Measurements from ENCODE around the gene HNRNPK.
"Not testable (repeated sequence)": the region's sequence is repeated elsewhere in the genome, so short reads cannot be mapped to it uniquely, and the experiment has no call there.

HNRNPK gene

DNA sequence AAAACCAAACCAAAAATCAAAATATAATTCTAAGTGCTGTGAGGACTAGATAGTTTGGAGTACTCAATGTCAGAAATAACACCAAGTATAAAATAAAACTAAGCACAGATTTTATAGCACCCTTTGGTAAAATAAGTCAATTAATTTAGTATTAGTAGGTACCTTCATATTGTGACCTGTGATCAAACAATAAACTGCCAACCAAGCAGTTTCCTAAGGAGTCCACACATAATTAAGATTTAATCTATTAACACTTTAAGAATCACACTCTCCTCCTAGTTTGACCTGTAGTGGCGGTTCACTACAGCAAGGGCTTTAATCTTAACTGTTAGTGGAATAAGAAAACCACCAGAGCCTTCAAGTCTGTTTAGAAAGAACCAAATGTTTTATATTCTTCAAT lies 2.8 kb downstream of the HNRNPK start:
- no peak for DNase-seq (ENCODE audit: low read depth in 1 of 2, low spot score in 1 of 2)

DNA sequence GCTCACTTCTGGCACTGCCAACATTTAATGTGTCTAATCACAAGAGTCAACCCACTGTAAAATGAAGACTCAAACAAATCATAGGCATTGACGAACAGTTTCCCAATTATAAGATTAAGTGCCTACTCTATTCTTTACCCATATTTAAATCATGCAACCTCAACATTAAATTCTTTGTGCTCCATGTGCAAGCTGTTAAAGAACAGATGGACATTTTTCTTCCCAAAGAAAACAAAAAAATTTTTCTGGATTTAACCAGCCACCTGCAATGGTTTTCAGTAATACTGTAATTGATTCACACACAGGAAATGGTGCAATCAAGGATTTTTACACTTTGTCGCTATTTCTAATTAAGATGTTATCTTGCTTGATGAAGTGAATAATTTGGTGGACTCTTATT lies 3.6 kb downstream of the HNRNPK start:
- no peak for DNase-seq (ENCODE audit: low read depth in 1 of 2, low spot score in 1 of 2)

DNA sequence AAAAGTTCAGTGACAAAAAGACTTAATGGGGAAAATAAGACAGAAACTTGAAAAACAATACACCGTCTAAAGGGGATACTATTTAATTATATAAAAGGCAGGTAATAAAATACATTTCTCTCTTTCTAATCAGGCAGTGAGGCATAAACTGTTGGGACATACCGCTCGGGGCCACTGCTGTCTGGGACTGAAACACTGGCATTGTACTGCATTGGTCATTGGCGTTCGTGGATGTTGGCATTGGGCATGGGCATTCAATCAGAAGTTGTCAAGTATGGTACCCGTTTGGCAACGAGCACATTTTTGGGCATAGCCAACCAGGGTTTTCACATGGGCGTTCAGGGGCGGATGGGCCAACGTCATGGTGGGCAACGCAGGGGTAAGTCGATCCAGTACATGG lies 4.7 kb downstream of the HNRNPK start:
- no peak for DNase-seq (ENCODE audit: low read depth in 1 of 2, low spot score in 1 of 2)

DNA sequence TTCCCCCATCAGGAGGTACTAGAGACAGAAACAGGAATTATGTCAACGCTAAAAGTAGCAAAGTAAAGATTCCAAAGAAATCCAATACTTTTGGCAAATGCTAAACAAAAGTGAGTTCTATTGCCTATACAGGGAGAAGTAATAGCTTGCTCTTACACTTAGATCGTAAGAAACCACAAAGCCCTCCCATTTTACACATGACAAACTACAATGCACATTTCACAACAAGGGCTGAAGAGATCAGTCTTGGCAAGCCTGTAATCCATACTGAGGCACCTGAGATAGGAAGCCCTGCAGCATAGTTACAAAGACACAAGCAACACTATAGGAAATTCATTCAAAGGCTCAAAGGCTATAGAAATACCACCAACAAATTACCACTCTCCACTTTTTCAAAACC lies 7.7 kb downstream of the HNRNPK start:
- DNase-seq (ENCODE audit: low read depth in 1 of 2, low spot score in 1 of 2), result no peak

DNA sequence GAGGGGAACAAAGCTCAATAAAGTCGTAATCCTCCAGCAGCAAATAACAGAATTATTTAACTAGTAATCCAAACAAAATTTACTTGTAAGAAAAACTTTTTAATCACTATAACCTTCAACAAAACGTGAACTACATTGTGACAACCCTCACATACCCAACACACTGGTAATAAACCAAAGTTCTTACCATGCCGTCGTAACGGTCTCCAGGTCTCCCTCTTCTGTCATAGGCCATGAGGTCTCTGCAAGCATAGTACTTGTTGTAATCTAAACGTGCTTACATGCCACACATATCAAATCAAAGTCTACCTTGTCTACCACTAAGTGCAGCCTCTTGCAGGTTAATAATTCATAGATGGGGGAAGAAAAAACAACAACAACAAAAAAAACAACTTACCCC lies 8.5 kb downstream of the HNRNPK start:
- no peak for DNase-seq (ENCODE audit: low read depth in 1 of 2, low spot score in 1 of 2)

DNA sequence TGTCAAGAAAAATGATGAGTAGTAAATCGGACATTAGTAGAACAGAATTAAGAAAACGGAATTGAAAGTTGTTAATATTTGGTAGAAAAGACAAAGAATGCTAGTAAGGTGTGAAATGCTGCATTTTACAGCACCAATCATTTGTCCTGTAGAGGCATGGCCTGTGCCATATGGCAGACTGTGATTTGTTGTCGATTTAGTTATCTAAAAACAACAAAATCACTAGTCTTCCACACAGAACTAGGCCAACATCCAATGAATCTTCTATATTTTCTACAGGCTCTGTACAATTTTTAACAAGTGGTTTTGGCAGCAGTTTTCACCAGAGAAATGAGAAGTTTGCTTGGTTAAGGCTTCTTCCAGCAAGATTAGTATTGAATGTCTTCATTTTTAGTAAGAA lies 10.4 kb downstream of the HNRNPK start:
- DNase-seq (ENCODE audit: low read depth in 1 of 2, low spot score in 1 of 2), result no peak

DNA sequence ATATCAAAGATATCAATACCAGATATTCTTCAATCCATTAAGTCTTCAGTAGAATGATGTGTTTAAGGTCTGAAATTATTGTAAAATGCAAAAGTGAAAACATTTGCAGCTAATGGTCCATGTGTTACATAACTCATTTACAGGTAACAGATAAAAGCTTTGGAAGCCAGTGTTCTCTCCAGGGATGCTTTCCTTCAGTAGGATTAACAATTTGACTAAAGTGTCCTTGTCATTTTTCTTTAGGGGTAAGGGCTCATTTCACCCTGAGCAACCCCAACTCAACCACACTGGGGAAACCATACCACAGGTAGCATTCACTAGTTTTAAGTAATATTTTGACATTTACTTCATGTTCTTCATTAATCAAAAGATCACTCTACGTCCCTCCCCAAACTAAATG lies 12.9 kb downstream of the HNRNPK start:
- no peak for DNase-seq (ENCODE audit: low read depth in 1 of 2, low spot score in 1 of 2)

DNA sequence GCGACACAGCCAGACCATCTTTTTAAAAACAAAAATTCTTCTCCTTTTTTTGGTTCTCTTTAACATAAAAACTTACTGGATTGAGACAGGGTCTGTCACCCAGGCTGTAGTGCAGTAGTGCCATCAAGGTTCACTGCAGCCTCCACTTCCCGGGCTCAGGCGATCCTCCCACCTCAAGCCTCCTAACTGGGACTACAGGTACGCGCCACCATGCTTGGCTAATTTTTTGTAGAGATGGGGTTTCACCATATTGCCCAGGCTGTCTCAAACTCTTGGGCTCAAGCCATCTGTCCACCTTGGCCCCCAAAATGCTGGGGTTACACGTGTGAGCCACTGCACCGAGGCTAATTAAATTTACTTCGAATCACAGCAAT lies 13.8 kb downstream of the HNRNPK start:
- no peak for DNase-seq (ENCODE audit: low read depth in 1 of 2, low spot score in 1 of 2)

DNA sequence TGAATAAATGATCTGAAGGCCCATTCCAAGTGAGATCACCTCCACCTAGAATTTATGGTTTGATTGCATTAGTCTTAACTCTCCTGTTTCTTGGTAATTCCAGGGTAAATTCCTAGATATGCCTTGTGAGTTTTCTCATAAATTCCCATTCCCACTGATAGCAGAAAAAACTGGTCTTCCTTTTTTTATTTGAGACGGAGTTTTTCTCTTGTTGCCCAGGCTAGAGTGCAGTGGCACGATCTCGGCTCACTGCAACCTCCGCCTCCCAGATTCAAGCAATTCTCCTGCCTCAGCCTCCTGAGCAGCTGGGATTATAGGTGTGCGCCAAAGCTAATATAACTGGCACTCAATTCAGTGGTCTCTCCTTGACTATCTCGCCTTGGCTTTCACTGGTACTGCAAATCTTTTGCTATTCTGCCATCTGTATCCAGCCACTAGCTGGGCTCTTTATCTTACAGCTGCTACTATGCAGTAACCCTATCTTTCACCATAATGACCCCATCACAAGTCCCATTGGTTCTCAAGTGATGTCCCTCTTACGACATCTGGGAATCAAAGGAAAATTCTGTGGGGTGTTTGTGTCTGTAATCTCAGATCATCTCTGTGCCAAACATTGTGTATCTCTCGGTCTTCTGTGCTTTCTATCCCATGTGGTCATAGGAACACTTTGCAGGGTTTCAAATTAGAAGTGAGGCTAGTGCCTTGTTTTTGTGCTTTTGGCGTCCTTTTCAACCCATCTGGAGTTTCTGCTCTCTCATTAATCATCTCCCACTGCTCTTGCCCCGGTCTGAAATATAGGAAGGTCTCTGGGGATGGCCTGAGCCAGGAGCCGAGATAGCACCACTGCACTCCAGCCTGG lies 14.4 kb downstream of the HNRNPK start:
- no peak for DNase-seq (ENCODE audit: low read depth in 1 of 2, low spot score in 1 of 2)

DNA sequence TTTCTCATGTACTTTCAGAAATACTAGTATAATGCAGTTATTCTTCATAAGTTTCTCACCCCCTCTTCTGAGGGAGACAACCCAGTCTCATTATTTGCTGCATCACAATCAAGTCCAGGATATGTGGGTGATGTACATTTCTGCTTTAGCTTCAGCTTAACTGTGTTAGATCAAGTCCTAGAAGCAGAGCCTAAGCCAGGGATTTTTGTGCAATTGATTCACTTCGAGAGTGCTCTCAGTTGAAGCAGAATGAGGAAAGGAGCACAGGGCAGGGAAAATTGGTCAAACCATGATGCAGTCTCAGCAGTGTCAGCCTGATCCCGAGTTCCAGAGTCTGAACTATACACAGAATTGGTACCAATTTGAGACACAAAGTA lies 15.1 kb downstream of the HNRNPK start:
- no peak for DNase-seq (ENCODE audit: low read depth in 1 of 2, low spot score in 1 of 2)

DNA sequence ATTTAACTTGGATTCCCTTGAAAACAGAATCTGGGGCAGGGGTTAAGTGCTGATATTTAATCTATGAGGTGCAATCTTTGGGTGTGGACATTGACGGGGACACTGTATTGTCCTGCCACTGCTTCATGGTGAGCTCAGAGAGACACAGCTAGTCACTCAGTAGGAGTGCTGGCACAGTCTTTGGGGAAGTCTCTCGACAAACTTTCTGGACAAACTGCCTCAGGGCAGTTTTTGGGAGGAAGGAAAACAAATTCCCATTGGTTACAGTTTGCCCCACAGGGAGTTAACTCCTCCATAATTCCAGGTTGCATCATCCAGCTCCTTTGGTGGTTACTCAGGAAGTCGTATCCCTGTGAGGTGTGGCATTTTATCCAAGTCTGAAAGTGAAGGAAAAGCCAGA lies 17.9 kb downstream of the HNRNPK start:
- no peak for DNase-seq (ENCODE audit: low read depth in 1 of 2, low spot score in 1 of 2)

DNA sequence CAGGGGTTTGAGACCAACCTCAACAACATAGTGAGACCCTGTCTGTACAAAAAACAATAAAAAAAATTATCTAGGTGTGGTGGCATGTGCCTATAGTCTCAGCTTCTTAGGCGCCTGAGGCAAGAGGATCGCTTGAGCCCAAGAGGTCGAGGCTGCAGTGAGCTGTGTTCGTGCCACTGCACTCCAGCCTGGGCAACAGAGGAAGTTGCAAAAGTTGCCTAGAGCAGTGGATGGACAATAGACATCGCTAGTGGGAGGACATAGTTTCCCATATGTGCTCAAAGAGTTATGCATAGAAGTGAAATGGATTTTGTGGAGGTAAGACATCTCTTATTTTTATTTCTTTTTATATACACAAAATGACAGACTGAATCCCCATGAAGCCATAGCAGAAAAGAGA lies 19.0 kb downstream of the HNRNPK start:
- DNase-seq (ENCODE audit: low read depth in 1 of 2, low spot score in 1 of 2), result no peak

DNA sequence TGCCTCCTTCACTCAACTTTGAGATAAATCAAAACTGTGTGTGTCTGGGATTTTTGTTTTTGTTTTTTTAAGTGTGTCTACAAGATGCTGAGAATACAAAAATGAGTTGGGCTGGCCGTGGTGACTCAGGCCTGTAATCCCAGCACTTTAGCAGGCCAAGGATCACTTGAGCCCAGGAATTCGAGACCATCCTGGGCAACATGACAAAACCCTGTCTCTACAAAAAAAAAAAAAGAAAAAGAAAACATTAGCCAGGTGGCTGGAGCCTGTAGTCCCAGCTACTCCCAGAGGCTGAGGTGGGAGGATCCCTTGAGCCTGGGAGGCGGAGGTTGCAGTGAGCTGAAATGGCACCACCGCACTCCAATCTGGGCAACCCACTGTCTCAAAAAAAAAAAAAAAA lies 21.0 kb downstream of the HNRNPK start:
- no peak for DNase-seq (ENCODE audit: low read depth in 1 of 2, low spot score in 1 of 2)

DNA sequence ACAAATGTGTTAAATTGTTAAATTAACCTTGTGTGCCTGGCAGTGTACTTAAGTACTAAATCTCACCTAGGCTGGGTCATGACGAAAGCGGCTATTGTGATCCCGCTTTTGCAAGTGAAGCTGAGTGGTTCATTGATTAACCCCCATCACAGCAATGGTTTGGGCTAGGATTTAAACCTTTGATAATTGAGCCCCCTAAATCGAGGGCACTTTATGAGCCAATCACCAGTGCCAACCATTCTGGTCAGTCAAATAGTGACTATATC lies 22.8 kb downstream of the HNRNPK start:
- no peak for DNase-seq (ENCODE audit: low read depth in 1 of 2, low spot score in 1 of 2)

DNA sequence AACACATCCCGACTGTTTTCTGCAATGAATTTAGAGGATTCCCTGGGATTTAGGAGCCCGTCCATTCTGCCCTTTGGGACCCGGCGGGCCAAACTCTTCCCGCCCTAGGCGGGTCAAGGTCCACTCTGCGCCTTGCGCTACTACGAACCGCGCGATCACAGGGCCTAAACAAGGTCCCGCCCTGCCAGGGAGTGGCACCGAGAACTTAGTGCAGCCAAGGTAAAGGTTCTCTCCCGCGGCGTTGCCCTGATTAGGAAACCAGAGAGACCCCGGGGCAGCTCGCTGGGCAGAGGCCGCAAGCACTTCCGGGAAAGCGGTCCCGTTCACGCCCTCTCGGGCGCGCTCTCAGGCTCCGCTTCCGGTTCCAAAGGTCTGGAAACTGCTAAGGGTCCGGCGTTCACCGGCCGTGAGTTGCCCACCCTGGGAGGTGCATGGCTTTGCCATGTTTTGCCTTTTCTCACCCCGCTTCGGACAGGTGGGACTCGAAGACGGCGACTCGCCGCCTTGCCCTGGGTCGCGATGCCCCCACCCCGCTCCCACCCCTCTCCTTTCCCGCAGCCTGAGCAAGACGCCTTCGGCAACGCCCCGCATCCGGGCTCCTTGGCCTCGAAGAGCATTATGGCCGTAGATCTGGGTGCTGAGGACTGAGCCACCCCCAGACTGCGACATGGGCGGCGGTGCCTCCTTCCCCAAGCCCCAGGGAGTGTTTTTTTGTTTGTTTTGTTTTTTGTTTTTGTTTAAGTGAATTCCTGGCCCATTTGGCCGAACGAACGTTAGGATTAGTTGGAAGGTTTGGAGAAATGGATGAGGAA lies 23.4 kb downstream of the HNRNPK start:
- DNase-seq (ENCODE audit: low read depth in 1 of 2, low spot score in 1 of 2), result peak; percentile 17 to 38

DNA sequence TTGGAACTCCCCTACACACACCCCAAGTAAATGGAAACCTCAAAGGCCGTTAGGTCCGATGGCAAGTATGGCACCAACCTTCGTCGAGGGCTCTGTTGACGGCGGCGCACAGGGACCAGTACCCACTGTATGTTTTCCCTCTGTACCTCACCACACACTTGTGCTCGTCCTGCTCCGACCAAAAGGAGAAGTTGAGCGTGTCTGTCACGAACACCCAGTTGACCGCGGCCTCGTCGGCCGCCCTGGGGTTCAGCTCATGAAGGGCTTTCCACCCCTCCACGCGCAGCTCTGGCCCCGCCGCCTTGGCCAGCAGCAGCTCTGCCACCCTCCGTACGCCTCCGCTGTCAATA lies 24.0 kb downstream of the HNRNPK start:
- peak; percentile 4 to 9 for DNase-seq (ENCODE audit: low read depth in 1 of 2, low spot score in 1 of 2)

DNA sequence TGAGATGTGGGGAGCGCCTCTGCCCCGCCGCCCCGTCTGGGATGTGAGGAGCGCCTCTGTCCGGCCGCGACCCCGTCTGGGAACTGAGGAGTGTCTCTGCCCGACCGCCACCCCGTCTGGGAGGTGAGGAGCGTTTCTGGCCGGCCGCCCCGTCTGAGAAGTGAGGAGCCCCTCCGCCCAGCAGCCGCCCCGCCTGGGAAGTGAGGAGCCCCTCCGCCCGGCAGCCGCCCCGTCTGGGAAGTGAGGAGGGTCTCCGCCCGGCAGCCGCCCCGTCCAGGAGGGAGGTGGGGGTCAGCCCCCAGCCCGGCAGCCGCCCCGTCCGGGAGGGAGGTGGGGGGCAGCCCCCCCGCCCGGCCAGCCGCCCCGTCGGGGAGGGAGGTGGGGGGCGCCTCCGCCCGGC lies 31.9 kb downstream of the HNRNPK start:
- DNase-seq (ENCODE audit: low read depth in 1 of 2, low spot score in 1 of 2), result not testable (repeated sequence)

DNA sequence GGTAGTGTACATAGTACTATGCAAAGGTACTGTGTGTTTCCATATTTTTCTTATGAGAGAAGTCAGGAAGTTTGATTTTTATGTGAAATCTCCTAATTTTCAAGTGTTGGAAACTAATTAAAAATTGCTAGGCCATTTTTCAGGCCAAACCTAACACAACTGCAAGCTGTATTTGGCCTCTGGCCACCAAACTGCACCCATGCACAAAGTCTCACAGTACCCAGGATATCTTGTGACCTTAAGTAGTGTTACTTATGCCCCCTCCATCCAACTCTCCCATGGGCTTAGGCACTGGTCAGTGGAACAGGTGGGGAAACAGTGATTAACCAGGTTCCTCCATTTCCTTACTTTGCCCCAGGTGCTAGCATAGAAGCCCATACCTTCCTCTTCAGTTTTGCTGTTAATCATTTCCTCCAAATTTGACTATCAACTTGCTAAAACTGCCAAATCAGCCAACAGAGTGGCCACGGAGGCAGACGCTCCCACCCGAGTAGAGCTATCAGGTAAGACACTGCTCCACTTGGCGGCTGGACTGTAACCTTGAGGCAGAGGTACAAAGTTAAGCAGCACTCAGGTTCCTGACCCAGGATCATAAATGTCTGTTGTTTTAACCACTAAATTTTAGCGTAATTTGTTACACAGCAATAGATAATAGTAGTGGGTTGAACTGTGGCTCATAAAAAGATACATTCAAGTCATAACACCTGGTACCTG lies 39.3 kb downstream of the HNRNPK start:
- no peak for DNase-seq (ENCODE audit: low read depth in 1 of 2, low spot score in 1 of 2)

DNA sequence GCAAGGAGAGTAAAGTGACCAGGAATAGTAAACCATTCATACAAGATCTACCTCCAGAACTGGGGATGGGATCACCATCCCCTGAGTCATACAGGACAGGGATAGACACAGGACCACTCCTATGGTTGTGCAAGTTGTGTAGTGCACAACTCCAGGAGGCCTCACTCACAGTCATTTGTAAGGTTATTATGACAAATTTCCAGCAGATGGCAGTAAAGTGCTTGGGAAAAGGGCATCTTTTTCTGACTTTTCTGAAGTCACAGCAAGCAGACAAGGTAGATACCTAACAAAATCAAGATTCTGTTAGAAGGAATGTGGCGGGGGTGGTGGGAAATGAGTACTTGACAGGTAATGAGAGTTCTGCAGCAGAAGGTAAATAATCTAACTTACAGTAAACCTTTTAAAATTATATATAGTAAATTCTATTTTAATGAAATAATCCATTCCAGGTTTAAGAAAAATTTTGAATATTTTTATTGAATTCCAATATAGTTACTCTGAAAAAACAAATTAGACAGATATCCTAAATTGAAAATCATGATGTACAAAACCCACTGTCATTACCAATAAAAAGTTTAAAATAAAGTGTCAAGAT lies 42.1 kb downstream of the HNRNPK start:
- DNase-seq (ENCODE audit: low read depth in 1 of 2, low spot score in 1 of 2), result no peak

DNA sequence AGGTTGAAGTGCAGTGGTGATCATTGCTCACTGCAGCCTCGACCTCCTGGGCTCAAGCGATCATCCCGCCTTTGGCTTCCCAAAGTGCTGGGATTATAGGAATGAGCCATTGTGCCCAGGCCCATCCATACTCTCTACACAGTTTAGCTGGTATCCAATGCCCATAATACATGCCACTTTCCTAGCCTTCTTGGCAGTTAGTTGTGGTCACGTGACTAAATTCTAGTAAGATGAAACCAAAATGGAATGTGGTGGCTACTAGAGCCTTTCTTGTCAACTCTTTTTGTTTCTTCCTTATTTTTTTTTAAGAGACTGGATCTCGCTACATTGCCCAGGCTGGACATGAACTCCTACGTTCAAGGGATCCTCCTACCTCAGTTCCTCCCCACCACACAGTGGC lies 43.5 kb downstream of the HNRNPK start:
- DNase-seq (ENCODE audit: low read depth in 1 of 2, low spot score in 1 of 2), result no peak

DNA sequence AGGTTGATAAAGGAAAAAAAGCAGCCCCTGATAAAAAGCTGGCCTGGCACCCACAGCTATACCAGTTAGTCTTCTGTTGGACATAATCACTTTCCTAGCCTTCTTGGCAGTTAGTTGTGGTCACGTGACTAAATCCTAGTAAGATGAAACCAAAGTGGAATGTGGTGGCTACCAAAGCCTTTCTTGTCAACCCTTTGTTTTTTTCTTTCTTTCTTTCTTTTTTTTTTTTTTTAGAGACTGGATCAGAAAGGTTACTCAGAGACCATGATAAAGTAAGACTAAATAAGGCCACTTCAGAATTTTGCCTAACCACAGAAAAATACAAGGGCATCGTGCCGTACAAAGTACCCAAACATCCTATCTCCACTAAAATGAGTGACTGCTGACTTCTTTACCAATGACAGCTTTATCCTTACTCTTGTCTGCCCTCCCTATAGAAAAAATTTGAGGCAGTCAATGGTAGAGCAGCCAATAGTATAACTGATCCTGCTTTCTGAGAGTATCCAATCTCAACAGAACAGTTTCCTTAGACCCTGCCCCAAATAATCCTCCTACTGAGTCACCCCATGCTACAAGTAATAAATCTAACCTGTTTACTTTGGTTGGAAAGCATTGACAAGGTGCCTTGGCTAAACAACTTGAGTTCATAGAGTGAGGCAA lies 44.6 kb downstream of the HNRNPK start:
- DNase-seq (ENCODE audit: low read depth in 1 of 2, low spot score in 1 of 2), result no peak

Data from stimulated activated CD4-positive, alpha-beta T cell treated with anti-CD3 and anti-CD28 coated beads, Interleukin-15, amount 100 ng/mL, for 1 hour (primary cell).